CD14-positive monocyte (primary cell): ENCODE measurements around the gene NTRK2. TPM values are rescaled to one million over a fixed set of nuclear protein-coding genes. Genes with fewer than 3 reads are reported as not detected.
A peak's percentile ranks its signal among the peaks of the same experiment; 100 is the strongest.

Experiments
- DNase-seq, 3 donors: peaks; one replicate each; pipeline ENCODE4 v3.0.0-alpha.2; 2011 to 2022
- H2AFZ ChIP-seq: 2 replicates; pipeline ENCODE4 v1.6.0; 2012; ENCODE audit warnings: mild to moderate bottlenecking, low read depth, low read length, inconsistent platforms; ENCODE audit not compliant: insufficient read depth, poor library complexity, severe bottlenecking
- H3K27ac ChIP-seq, 2 donors: 1 replicate in 1 of 2; 2 replicates in 1 of 2; pipeline ENCODE4 v1.5.1; 2012 to 2013; ENCODE audit warnings: low read length in 2 of 2, control low read depth in 1 of 2, inconsistent platforms in 1 of 2, low read depth in 1 of 2, mild to moderate bottlenecking in 1 of 2
- H3K27me3 ChIP-seq, 2 donors: one replicate each; pipeline versions ENCODE4 v1.6.0 to v1.6.1; 2011 to 2013; ENCODE audit warnings: low read length in 2 of 2; ENCODE audit not compliant: control insufficient read depth in 2 of 2, insufficient read depth in 2 of 2
- H3K36me3 ChIP-seq, 2 donors: replicated peaks in 1 of 2; 1 replicate in 1 of 2; 2 replicates in 1 of 2; pipeline versions ENCODE4 v1.5.1 to v1.6.1; 2012 to 2013; ENCODE audit warnings: low read length in 2 of 2, control low read depth in 1 of 2, inconsistent platforms in 1 of 2, mild to moderate bottlenecking in 1 of 2; ENCODE audit not compliant: insufficient read depth in 2 of 2, control insufficient read depth in 1 of 2
- H3K4me1 ChIP-seq, 2 donors: 1 replicate in 1 of 2; 2 replicates in 1 of 2; pipeline versions ENCODE4 v1.5.1 to v1.6.1; 2012 to 2013; ENCODE audit warnings: low read length in 2 of 2, control low read depth in 1 of 2, inconsistent platforms in 1 of 2, mild to moderate bottlenecking in 1 of 2, moderate library complexity in 1 of 2; ENCODE audit not compliant: insufficient read depth in 2 of 2, control insufficient read depth in 1 of 2
- H3K4me2 ChIP-seq: replicated peaks from 2 replicates; pipeline ENCODE3; 2012; ENCODE audit warnings: low read length, moderate library complexity, mild to moderate bottlenecking; ENCODE audit not compliant: poor library complexity, severe bottlenecking; ENCODE audit errors: extremely low read depth
- H3K4me3 ChIP-seq, 3 experiments: fragments of 200-600 bp in 1 of 3; sonication (generic) in 1 of 3; replicated peaks in 1 of 3; 1 replicate in 2 of 3; 2 replicates in 1 of 3; pipeline ENCODE4 v1.5.1; 2011 to 2013; ENCODE audit warnings: low read length in 3 of 3, mild to moderate bottlenecking in 3 of 3, control low read depth in 2 of 3, low read depth in 2 of 3, inconsistent platforms in 1 of 3, moderate library complexity in 1 of 3
- H3K79me2 ChIP-seq: 2 replicates; pipeline ENCODE4 v1.6.0; 2012; ENCODE audit warnings: mild to moderate bottlenecking, control low read depth, inconsistent platforms, low read length, moderate library complexity; ENCODE audit not compliant: insufficient read depth
- H3K9ac ChIP-seq: 2 replicates; pipeline ENCODE4 v1.6.0; 2017; ENCODE audit warnings: low read length, mild to moderate bottlenecking; ENCODE audit not compliant: insufficient read depth, poor library complexity, severe bottlenecking
- H3K9me3 ChIP-seq, 2 donors: replicated peaks in 1 of 2; 1 replicate in 1 of 2; 2 replicates in 1 of 2; pipeline versions ENCODE4 v1.5.1 to v1.6.1; 2012 to 2013; ENCODE audit warnings: low read length in 2 of 2, control low read depth in 1 of 2; ENCODE audit not compliant: control insufficient read depth in 1 of 2, insufficient read depth in 1 of 2
- H4K20me1 ChIP-seq: 2 replicates; pipeline ENCODE4 v1.6.0; 2012; ENCODE audit warnings: mild to moderate bottlenecking, low read length, control low read depth, moderate library complexity; ENCODE audit not compliant: insufficient read depth
- H3K27ac Mint-ChIP-seq, 7 donors: one replicate each; pipeline ENCODE4 v1.8.0; 2020; ENCODE audit warnings: mild to moderate bottlenecking in 7 of 7, mixed read lengths in 7 of 7, moderate library complexity in 6 of 7, inconsistent platforms in 2 of 7
- H3K27me3 Mint-ChIP-seq, 3 donors: one replicate each; pipeline ENCODE4 v1.8.0; 2021 to 2022; ENCODE audit warnings: low read depth in 3 of 3, mild to moderate bottlenecking in 3 of 3, mixed read lengths in 3 of 3, moderate library complexity in 3 of 3, inconsistent platforms in 1 of 3
- H3K36me3 Mint-ChIP-seq, 2 donors: one replicate each; pipeline ENCODE4 v1.8.0; 2020; ENCODE audit warnings: mixed read lengths in 2 of 2, inconsistent platforms in 1 of 2, mild to moderate bottlenecking in 1 of 2
- H3K4me1 Mint-ChIP-seq: one replicate; pipeline ENCODE4 v1.8.0; 2020; ENCODE audit warnings: mild to moderate bottlenecking, mixed read lengths
- H3K4me3 Mint-ChIP-seq, 2 donors: one replicate each; pipeline ENCODE4 v1.8.0; 2020; ENCODE audit warnings: mild to moderate bottlenecking in 2 of 2, mixed read lengths in 2 of 2, moderate library complexity in 1 of 2
- H3K9me3 Mint-ChIP-seq, 7 donors: one replicate each; pipeline ENCODE4 v1.8.0; 2020 to 2022; ENCODE audit warnings: mixed read lengths in 7 of 7, mild to moderate bottlenecking in 6 of 7, moderate library complexity in 6 of 7, inconsistent platforms in 2 of 7
- CTCF ChIP-seq: fragments of 200-600 bp; IDR thresholded peaks from one replicate; pipeline ENCODE4 v1.8.0; 2022; ENCODE audit warnings: antibody characterized with exemption, mild to moderate bottlenecking
- WGBS: methylation state at CpG from one replicate; pipeline ENCODE4 v1.1.5; 2013; ENCODE audit warnings: missing lambda C conversion rate; ENCODE audit not compliant: insufficient coverage; 5-methylcytosine and 5-hydroxymethylcytosine counted together
- intact Hi-C, 2 donors: fragments of 100-400 bp; cut with micrococcal nuclease; formaldehyde crosslinking; loops; one replicate each; pipeline versions ENCODE4 v1.15.0 to v1.15.1; 2023
- polyA plus RNA-seq, 3 donors: library from polyadenylated mRNA; depleted of rRNA in 1 of 3; unstranded in 2 of 3; stranded (reverse) in 1 of 3; fragments of 300-500 nt in 2 of 3; fragments of >200 nt in 1 of 3; fragmentation: Illumina TruSeq in 2 of 3; gene quantifications; 1 replicate in 2 of 3; 2 replicates in 1 of 3; pipeline ENCODE4 v1.2.3, GENCODE V29; 2012 to 2021

Gene NTRK2
- polyA plus RNA-seq, 3 donors = not detected

GRCh38 chr9:84756171-84756570 is 86.6 kb downstream of the NTRK2 start:
- intact Hi-C loops = no loop called here
- Mint-ChIP-seq H3K27ac (peak overlapping the region in 1 of 7 donors; percentile 55), H3K36me3 (no peaks in the 10 kb centered on the region), H3K9me3 (peaks cover 0 to 2% (median 0%) of the 10 kb centered on the region in 7 donors), H3K4me3 (no peak overlapping the region), H3K27me3 (peaks cover 0 to 3% (median 2%) of the 10 kb centered on the region in 3 donors), H3K4me1 (no peaks in the 10 kb centered on the region)
- no peaks in the 10 kb centered on the region for H3K27me3 ChIP-seq
- no peak overlapping the region for H2AFZ ChIP-seq
- no peak overlapping the region for H3K4me3 ChIP-seq
- DNase-seq = no peak
- H3K27ac ChIP-seq = no peak overlapping the region
- no peak for TF ChIP-seq CTCF
- H4K20me1 ChIP-seq = no peaks in the 10 kb centered on the region
- no peaks in the 10 kb centered on the region for H3K9me3 ChIP-seq
- no peak overlapping the region for H3K4me2 ChIP-seq
- no peaks in the 10 kb centered on the region for H3K4me1 ChIP-seq
- no peak overlapping the region for H3K9ac ChIP-seq
- no peaks in the 10 kb centered on the region for H3K79me2 ChIP-seq
- H3K36me3 ChIP-seq = no peaks in the 10 kb centered on the region
- 78% methylated on average over 3 of the region's 4 CpGs for WGBS

DNA sequence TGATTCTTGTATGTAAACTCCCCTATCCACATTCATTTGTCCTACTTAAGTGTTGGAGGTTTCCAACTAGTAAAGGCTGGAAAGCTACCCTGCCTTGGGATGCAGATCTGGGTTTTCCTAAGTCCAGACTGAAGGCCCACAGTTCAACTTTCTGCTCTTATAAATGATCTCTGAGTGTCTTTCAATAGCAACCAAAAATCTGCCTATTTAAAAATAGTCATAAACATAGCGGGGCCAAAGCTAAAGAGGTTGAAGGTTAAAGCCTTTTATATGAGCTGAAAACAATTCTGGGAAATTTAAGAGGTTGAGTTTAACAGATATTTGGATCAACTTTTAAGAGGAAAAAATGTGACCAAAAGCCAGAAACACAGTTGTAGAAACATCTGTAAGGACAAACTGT is 87.2 kb downstream of the NTRK2 start:
- Histone ChIP-seq H3K36me3 (no peaks in the 10 kb centered on the region), H3K4me1 (no peaks in the 10 kb centered on the region), H3K27me3 (no peaks in the 10 kb centered on the region), H3K4me3 (no peak overlapping the region), H4K20me1 (no peaks in the 10 kb centered on the region), H3K79me2 (no peaks in the 10 kb centered on the region), H3K4me2 (no peak overlapping the region), H3K9me3 (no peaks in the 10 kb centered on the region), H2AFZ (no peak overlapping the region), H3K9ac (no peak overlapping the region), H3K27ac (no peak overlapping the region)
- H3K36me3 Mint-ChIP-seq = no peaks in the 10 kb centered on the region
- H3K9me3 Mint-ChIP-seq = peaks cover 0 to 3% (median 0%) of the 10 kb centered on the region in 7 donors
- peaks cover 0 to 2% (median 2%) of the 10 kb centered on the region in 3 donors for H3K27me3 Mint-ChIP-seq
- no peak for TF ChIP-seq CTCF
- H3K27ac Mint-ChIP-seq = no peak overlapping the region
- H3K4me1 Mint-ChIP-seq = no peaks in the 10 kb centered on the region
- H3K4me3 Mint-ChIP-seq = no peak overlapping the region
- no peak for DNase-seq
- WGBS = no CpG with 5 or more reads among the region's 1 CpG
- intact Hi-C loops = no loop called here
